Activated CD8-positive, alpha-beta memory T cell treated with anti-CD3 and anti-CD28 coated beads for 36 hours (primary cell): ENCODE data around the gene AP3S1. TPM values are rescaled to one million over a fixed set of nuclear protein-coding genes. Genes with fewer than 3 reads are reported as not detected.
"Not testable (repeated sequence)": the region's sequence is repeated elsewhere in the genome, so short reads cannot be mapped to it uniquely, and the experiment has no call there.

Source experiments
- CTCF ChIA-PET: fragments of 350-600 bp; sonication (Branson Sonifier 250); formaldehyde crosslinking; loops from one replicate; lab custom pipeline; 2021; ENCODE audit warnings: antibody characterized with exemption; lab: Charles Lee
- POLR2A ChIA-PET: fragments of 350-600 bp; sonication (Branson Sonifier 250); formaldehyde crosslinking; loops from one replicate; lab custom pipeline; 2021; ENCODE audit warnings: antibody characterized with exemption; lab: Charles Lee
- total RNA-seq, 2 experiments: library from RNA; stranded (reverse); gene quantifications; one replicate each; pipeline ENCODE4 v1.2.3, GENCODE V29; 2021

The AP3S1 gene
- total RNA-seq, result 10 to 100 TPM; 75.6 to 80.7 TPM

- ChIA-PET POLR2A (interaction anchor here (0.6 to 1.2 kb wide), 4 partner anchors 105 to 297 kb away, joined by 3 to 4 read pairs (median 4); partner anchors contain the start of genes ARL14EPL, FEM1C and TMED7), CTCF (interaction anchor here (1.1 kb wide), 2 partner anchors 206 to 243 kb away, joined by 3 read pairs; partner anchors contain the start of gene COMMD10)
Observed at GRCh38 chr5:115841382-115842088, at the start of gene AP3S1, which contains the start of gene ATG12. TSS of gene AP3S1 (plus strand) at chr5:115841935. CDS start at chr5:115842038, 103 bp downstream. TSS of gene ATG12 (minus strand) at chr5:115841565. CDS start at chr5:115841552, 13 bp downstream.

- POLR2A ChIA-PET, result no interaction called here
- CTCF ChIA-PET, result no interaction called here
Observed at GRCh38 chr5:115795700-115796099, 46.0 kb upstream of the AP3S1 start.

- ChIA-PET POLR2A (no interaction called here), CTCF (no interaction called here)
Observed at GRCh38 chr5:115796656-115797055, 45.1 kb upstream of the AP3S1 start.

GRCh38 chr5:115798252-115798651, 43.5 kb upstream of the AP3S1 start:
- CTCF ChIA-PET, result no interaction called here
- POLR2A ChIA-PET, result no interaction called here

- CTCF ChIA-PET, result no interaction called here
Observed at GRCh38 chr5:115800108-115800507, 41.6 kb upstream of the AP3S1 start.

GRCh38 chr5:115801152-115801551, 40.6 kb upstream of the AP3S1 start:
- ChIA-PET CTCF (no interaction called here), POLR2A (no interaction called here)

More at GRCh38 chr5:115800108-115800507, 41.6 kb upstream of the AP3S1 start:
- POLR2A ChIA-PET, result no interaction called here

GRCh38 chr5:115801984-115802383, 39.8 kb upstream of the AP3S1 start:
- CTCF ChIA-PET, result no interaction called here
- POLR2A ChIA-PET, result no interaction called here

- CTCF ChIA-PET, result no interaction called here
- POLR2A ChIA-PET, result no interaction called here
Observed at GRCh38 chr5:115806986-115807653, 34.6 kb upstream of the AP3S1 start.

- CTCF ChIA-PET, result no interaction called here
- POLR2A ChIA-PET, result no interaction called here
Observed at GRCh38 chr5:115807654-115808052, 34.1 kb upstream of the AP3S1 start.

- CTCF ChIA-PET, POLR2A ChIA-PET: not testable (repeated sequence)
Observed at GRCh38 chr5:115808066-115808465, 33.7 kb upstream of the AP3S1 start.

- POLR2A ChIA-PET, result no interaction called here
- CTCF ChIA-PET, result no interaction called here
Observed at GRCh38 chr5:115809946-115810345, 31.8 kb upstream of the AP3S1 start.

- POLR2A ChIA-PET, result no interaction called here
- CTCF ChIA-PET, result no interaction called here
Observed at GRCh38 chr5:115810761-115811160, 31.0 kb upstream of the AP3S1 start.

- CTCF ChIA-PET, result no interaction called here
- POLR2A ChIA-PET, result no interaction called here
Observed at GRCh38 chr5:115811406-115811805, 30.3 kb upstream of the AP3S1 start.

- POLR2A ChIA-PET, result no interaction called here
Observed at GRCh38 chr5:115812372-115812771, 29.4 kb upstream of the AP3S1 start.

GRCh38 chr5:115813719-115814118, 28.0 kb upstream of the AP3S1 start:
- CTCF ChIA-PET, result no interaction called here
- POLR2A ChIA-PET, result interaction anchor here (0.6 kb wide), 1 partner anchor 10 kb away, joined by 4 read pairs; no protein-coding TSS in a partner anchor

More at GRCh38 chr5:115812372-115812771, 29.4 kb upstream of the AP3S1 start:
- CTCF ChIA-PET, result no interaction called here

- POLR2A ChIA-PET, result no interaction called here
- CTCF ChIA-PET, result interaction anchor here (1.0 kb wide), 1 partner anchor 16 kb away, joined by 4 read pairs; no protein-coding TSS in a partner anchor
Observed at GRCh38 chr5:115815006-115815692, 26.6 kb upstream of the AP3S1 start.

GRCh38 chr5:115815693-115816225, 26.0 kb upstream of the AP3S1 start:
- ChIA-PET POLR2A (interaction anchor here (0.9 kb wide), 1 partner anchor 252 kb away, joined by 3 read pairs; no protein-coding TSS in a partner anchor), CTCF (interaction anchor here (1.0 kb wide), 1 partner anchor 15 kb away, joined by 4 read pairs; no protein-coding TSS in a partner anchor)

GRCh38 chr5:115816226-115817081, 25.3 kb upstream of the AP3S1 start, which contains the start of gene CDO1:
TSS of gene CDO1 (minus strand) at chr5:115816659. CDS start at chr5:115816397, 262 bp downstream.
- CTCF ChIA-PET, result interaction anchor here (1.0 kb wide), 1 partner anchor 14 kb away, joined by 4 read pairs; no protein-coding TSS in a partner anchor

More at GRCh38 chr5:115816226-115817081, 25.3 kb upstream of the AP3S1 start, which contains the start of gene CDO1:
- POLR2A ChIA-PET, result interaction anchor here (0.9 kb wide), 1 partner anchor 251 kb away, joined by 3 read pairs; no protein-coding TSS in a partner anchor
